ENCODE data around the gene OR56A5.

The OR56A5 gene

GRCh38 chr11:5930614-5931013 is 37.7 kb downstream of the OR56A5 start:
- Histone ChIP-seq H3K36me3 (no peaks in the 10 kb centered on the region), H3K4me1 (no peaks in the 10 kb centered on the region), H3K9me3 (no peaks in the 10 kb centered on the region), H3K27me3 (no peaks in the 10 kb centered on the region), H3K4me3 (ENCODE audit: low read depth, low read length) (no peak overlapping the region)
- no peak for DNase-seq
- no peak for TF ChIP-seq CTCF (IDR thresholded peaks at IDR 0.05; ENCODE audit: low read depth, low read length)

GRCh38 chr11:5929571-5930368 is 38.5 kb downstream of the OR56A5 start:
- TF ChIP-seq CTCF (IDR thresholded peaks at IDR 0.05; ENCODE audit: low read depth, low read length), result no peak
- no peaks in the 10 kb centered on the region for H3K9me3 ChIP-seq
- H3K36me3 ChIP-seq, result no peaks in the 10 kb centered on the region
- DNase-seq, result no peak
- H3K27me3 ChIP-seq, result no peaks in the 10 kb centered on the region
- H3K4me1 ChIP-seq, result no peaks in the 10 kb centered on the region
- no peak overlapping the region for H3K4me3 ChIP-seq (ENCODE audit: low read depth, low read length)

- DNase-seq, result no peak
- Histone ChIP-seq H3K4me3 (ENCODE audit: low read depth, low read length) (no peak overlapping the region), H3K36me3 (no peaks in the 10 kb centered on the region), H3K9me3 (no peaks in the 10 kb centered on the region), H3K27me3 (no peaks in the 10 kb centered on the region), H3K4me1 (no peaks in the 10 kb centered on the region)
- no peak for TF ChIP-seq CTCF (IDR thresholded peaks at IDR 0.05; ENCODE audit: low read depth, low read length)
Measured at GRCh38 chr11:5928811-5929210, 39.5 kb downstream of the OR56A5 start.

- no peaks in the 10 kb centered on the region for H3K4me1 ChIP-seq
- no peaks in the 10 kb centered on the region for H3K36me3 ChIP-seq
- H3K9me3 ChIP-seq, result no peaks in the 10 kb centered on the region
- H3K4me3 ChIP-seq (ENCODE audit: low read depth, low read length), result no peak overlapping the region
- no peak for TF ChIP-seq CTCF (IDR thresholded peaks at IDR 0.05; ENCODE audit: low read depth, low read length)
- no peak for DNase-seq
- no peaks in the 10 kb centered on the region for H3K27me3 ChIP-seq
Measured at GRCh38 chr11:5928271-5928670, 40.0 kb downstream of the OR56A5 start.

- no peaks in the 10 kb centered on the region for H3K4me1 ChIP-seq
- H3K9me3 ChIP-seq, result no peaks in the 10 kb centered on the region
- no peak overlapping the region for H3K4me3 ChIP-seq (ENCODE audit: low read depth, low read length)
- no peak for DNase-seq
- no peaks in the 10 kb centered on the region for H3K36me3 ChIP-seq
- H3K27me3 ChIP-seq, result no peaks in the 10 kb centered on the region
- TF ChIP-seq CTCF (IDR thresholded peaks at IDR 0.05; ENCODE audit: low read depth, low read length), result no peak
Measured at GRCh38 chr11:5923794-5924193, 44.5 kb downstream of the OR56A5 start.

GRCh38 chr11:5923427-5923776 is 44.9 kb downstream of the OR56A5 start:
- Histone ChIP-seq H3K27me3 (no peaks in the 10 kb centered on the region), H3K9me3 (no peaks in the 10 kb centered on the region), H3K4me1 (no peaks in the 10 kb centered on the region), H3K36me3 (no peaks in the 10 kb centered on the region), H3K4me3 (ENCODE audit: low read depth, low read length) (no peak overlapping the region)
- DNase-seq, result no peak
- TF ChIP-seq CTCF (IDR thresholded peaks at IDR 0.05; ENCODE audit: low read depth, low read length), result no peak

Data from BE2C (cell line).